ENCODE data around the gene SBNO2.

DNA sequence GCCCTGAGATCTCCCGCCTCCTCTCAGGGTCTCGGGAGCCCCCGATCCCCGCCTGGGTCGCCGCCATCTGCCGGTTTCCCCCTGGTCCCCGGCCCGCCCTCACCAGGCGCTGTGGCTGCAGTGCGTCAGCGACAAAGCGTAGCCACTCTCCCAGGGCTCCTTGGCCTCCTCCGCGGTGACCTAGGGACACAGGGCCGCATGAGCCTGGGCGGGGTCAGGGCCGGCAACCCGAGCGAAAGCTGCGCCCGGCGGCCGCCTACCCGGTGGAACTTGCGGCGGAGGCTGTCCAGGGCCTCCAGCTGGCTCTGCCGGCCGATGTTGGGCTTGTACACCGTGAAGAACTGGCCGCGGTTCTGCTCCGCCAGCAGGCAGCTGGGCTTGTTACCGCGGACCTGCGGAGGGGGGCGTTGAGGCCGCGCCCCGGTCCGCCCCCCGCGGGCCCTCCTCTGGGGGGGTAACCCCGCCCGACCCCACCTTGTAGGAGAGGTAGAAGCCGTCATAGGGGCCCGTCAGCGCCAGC, 65.0 kb downstream of the SBNO2 start:
- TF ChIP-seq, protein P1, sequence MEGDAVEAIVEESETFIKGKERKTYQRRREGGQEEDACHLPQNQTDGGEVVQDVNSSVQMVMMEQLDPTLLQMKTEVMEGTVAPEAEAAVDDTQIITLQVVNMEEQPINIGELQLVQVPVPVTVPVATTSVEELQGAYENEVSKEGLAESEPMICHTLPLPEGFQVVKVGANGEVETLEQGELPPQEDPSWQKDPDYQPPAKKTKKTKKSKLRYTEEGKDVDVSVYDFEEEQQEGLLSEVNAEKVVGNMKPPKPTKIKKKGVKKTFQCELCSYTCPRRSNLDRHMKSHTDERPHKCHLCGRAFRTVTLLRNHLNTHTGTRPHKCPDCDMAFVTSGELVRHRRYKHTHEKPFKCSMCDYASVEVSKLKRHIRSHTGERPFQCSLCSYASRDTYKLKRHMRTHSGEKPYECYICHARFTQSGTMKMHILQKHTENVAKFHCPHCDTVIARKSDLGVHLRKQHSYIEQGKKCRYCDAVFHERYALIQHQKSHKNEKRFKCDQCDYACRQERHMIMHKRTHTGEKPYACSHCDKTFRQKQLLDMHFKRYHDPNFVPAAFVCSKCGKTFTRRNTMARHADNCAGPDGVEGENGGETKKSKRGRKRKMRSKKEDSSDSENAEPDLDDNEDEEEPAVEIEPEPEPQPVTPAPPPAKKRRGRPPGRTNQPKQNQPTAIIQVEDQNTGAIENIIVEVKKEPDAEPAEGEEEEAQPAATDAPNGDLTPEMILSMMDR (IDR thresholded peaks at IDR 0.05; ENCODE audit: borderline replicate concordance, extremely low read depth, low read length, poor library complexity, severe bottlenecking) = no peak
- TF ChIP-seq EZH2 (IDR thresholded peaks at IDR 0.05; ENCODE audit: borderline replicate concordance, low read depth, low read length, severe bottlenecking) = no peak
